NCI-H446 treated with DMSO at 0.1 percent for 48 hours (cell line): ENCODE measurements around the gene NUTM2F.
"Not testable (repeated sequence)": the region's sequence is repeated elsewhere in the genome, so short reads cannot be mapped to it uniquely, and the experiment has no call there.

Experiments used
- DNase-seq: peaks from one replicate; lab custom pipeline; 2025; lab: John Stamatoyannopoulos, UW

Gene NUTM2F

DNA sequence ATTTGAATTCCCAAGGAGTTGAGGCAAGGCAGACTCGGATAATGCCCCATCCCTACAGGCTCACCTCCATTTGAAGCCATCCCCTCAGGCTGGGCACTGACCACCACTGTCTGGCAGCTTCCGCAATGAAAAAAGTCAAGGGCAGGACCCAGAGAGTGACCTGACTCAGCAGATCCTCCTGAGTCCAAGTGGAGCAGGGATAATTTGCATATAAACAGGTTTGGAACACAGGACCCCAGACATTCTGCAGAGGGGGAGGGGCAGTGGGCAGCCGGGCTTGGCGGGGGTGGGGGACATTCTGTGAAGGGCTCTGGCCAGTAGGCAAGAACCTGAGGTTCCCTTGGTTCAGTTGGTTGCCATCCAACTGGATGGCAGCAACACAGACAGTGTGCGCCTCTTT is at the start of gene NUTM2F:
Gene NUTM2F, minus strand, starts transcription at position 101 of the 400 bp plus-strand sequence. Its CDS starts 21 bp downstream, at position 80.
- DNase-seq, result not testable (repeated sequence)

DNA sequence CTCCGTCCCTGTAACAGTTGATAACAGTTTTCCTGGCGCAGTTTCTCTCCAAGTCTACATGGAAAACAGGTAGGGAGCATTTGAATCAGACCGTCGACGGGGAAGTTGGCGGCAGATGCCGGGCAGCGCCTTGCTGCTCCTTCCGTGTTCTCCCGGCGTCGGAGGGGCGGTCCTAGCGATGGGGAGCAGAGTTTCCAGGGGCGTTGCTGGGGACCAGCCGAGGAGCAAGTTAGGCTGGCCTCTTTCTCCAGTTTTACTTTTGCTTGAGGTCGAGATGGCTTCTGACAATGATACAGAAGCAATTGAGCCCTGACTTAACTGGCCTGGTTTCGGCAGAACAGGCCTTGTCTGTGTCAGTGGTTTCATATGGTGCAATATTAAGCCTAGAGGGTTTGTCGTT is 46.8 kb upstream of the NUTM2F start:
- DNase-seq, result not testable (repeated sequence)

DNA sequence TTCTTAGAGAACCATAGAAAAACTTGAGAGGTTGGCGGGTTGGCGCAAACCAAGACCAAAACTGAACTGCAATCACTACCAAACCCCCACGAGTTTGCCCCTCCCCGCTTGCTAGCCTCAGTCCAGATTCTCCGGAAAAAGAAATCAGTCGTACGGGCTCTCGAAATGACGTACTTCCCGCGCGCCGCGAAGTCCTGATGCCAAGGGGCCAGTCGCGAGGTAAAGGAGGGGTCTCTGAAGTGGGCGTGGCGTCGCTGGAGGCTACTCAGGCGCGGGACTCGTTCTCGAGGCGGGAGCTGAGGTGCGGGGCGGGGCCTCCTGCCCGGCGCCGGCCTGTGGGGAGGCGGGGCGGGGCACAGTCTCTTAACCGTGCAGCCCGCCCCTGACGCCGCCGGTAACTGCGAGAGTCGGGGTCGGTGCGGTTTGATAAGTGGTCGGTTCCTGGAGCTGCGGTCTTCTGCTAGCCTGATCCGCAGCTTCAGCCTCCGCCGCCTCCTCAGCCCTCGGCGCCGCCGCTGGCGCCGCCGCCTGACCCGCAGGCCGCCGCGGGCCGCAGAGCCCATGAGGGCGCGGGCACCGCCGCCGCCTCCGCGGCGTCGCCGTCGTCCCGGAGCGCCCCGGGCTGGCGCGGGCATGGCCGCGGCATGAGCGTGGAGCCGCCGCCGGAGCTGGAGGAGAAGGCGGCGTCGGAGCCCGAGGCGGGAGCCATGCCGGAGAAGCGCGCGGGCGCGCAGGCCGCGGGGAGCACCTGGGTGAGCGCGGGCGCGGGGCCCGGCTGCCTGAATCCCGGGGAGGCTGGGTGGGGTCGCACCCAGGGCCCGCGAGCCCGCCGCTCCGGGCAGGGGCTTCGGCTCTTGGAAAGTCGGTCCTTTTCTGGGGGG is 46.0 kb upstream of the NUTM2F start:
- DNase-seq, result peak; percentile 80

GRCh38 chr9:94373779-94374175 is 45.3 kb upstream of the NUTM2F start:
- DNase-seq, result not testable (repeated sequence)

DNA sequence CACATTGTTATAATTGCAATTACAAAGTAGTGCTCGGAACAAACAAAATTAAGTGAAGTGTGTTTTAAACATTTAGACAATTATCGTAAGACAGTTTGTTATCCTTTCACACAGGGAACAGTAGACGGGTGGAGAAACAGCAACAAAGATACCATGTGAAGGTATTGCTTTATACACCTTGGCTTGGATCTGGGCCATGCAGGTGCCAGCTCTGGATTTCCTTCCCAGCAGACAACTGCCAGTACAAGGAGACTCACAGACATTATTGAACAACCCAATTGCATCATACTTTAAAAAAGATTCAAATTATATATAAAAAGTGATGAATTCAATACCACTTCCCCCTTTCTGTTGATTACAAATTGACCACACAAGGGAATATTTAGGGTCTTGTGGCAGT is 41.8 kb upstream of the NUTM2F start:
- DNase-seq, result not testable (repeated sequence)

DNA sequence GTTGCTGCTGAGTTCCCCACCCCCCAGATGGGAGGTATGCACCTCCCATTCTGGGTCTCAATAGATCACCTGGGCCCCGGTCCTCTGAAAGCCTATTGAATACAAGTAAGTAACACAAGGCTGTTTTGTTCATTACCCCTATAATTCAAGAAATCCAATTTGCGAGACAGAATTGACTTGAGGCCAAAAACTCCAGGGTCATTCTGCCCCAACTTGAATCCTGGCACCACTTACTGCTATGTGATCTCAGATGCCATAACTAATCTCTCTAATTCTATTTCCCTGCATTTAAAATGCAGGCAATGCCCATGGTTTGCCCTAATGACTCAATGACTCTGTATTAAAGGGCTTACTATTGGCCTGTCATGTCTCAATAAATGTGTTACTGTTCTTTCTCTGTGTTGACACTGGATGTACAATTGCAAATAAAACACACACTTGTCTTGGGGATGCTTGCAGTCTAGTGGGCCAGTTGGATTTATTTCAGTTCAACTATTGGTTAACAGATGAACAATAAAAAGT is 35.7 kb upstream of the NUTM2F start:
- DNase-seq, result not testable (repeated sequence)

- not testable (repeated sequence) for DNase-seq
These were observed 28.7 kb upstream of the NUTM2F start for GRCh38 chr9:94357158-94357557.

DNA sequence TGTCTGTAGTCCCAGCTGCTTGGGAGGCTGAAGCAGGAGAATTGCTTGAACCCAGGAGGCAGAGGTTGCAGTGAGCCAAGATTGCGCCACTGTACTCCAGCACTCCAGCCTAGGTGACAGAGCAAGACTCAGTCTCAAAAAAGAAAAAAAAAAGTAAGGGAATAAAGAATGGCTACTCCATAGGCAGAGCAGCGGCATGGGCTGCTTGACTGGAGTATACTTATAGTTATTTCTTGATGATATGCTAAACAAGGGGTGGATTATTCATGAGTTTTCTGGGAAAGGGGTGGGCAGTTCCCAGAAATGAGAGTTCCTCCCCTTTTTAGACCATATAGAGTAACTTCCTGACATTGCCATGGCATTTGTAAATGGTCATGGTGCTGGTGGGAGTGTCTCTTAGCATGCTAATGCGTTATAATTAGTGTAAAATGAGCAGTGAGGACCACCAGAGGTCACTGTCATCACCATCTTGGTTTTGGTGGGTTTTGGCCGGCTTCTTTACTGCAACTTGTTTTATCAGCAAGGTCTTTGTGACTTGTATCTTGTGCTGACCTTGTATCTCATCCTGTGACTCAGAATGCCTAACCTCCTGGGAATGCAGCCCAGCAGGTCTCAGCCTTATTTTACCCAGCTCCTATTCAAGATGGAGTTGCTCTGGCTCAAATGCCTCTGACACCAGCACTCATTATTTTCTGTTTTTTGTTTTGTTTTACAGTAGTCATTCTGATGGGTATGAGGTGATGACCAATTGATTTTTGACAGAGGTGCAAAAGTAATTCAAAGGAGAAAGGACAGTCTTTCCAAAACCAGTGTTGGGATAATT is 23.7 kb upstream of the NUTM2F start:
- not testable (repeated sequence) for DNase-seq

GRCh38 chr9:94348754-94349153 is 20.3 kb upstream of the NUTM2F start:
- not testable (repeated sequence) for DNase-seq

- DNase-seq, result not testable (repeated sequence)
These were observed 19.0 kb upstream of the NUTM2F start for GRCh38 chr9:94347451-94347850.

GRCh38 chr9:94341703-94342102 is 13.3 kb upstream of the NUTM2F start:
- not testable (repeated sequence) for DNase-seq

- not testable (repeated sequence) for DNase-seq
These were observed 12.3 kb upstream of the NUTM2F start for GRCh38 chr9:94340750-94341149.

- DNase-seq, result not testable (repeated sequence)
These were observed 11.2 kb upstream of the NUTM2F start for GRCh38 chr9:94339657-94340056.

DNA sequence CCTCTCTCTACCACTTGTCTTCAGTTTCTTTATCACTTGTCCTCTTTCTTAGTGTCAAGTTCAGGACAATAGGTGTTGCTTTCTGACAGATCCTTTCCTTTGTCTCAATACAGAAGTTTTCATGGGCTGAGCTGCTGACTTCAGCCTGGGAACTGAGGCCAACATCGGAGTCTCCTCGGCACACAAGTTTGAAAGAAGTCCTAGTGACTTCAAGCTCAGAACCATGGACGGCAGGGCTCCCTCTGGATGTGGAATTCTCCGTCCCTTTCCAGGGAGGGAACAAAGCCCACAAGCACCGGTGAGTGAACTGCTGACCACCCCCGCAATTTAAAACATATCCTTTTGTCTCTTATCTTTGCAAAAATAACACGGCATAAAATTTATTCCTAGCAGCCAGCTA is 10.3 kb upstream of the NUTM2F start:
- not testable (repeated sequence) for DNase-seq

DNA sequence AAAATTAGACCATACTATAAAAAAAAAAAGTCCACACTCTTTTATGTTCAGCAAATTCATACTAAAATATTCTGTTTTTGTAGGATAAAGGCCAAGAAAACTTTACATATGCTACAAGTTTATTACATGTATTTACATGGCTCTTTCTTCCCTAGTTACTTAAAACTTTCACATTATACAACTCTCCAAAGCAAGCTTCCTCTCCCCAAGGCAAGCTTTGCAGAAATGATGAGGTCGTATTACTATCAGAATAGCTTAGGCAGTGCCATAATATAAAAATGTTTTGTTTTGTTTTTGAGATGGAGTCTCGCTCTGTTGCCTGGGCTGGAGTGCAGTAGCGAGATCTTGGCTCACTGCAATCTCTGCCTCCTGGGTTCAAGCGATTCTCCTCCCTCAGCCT is 8.0 kb upstream of the NUTM2F start:
- DNase-seq, result not testable (repeated sequence)

- DNase-seq, result not testable (repeated sequence)
These were observed 2.9 kb downstream of the NUTM2F start for GRCh38 chr9:94325583-94325982.

DNA sequence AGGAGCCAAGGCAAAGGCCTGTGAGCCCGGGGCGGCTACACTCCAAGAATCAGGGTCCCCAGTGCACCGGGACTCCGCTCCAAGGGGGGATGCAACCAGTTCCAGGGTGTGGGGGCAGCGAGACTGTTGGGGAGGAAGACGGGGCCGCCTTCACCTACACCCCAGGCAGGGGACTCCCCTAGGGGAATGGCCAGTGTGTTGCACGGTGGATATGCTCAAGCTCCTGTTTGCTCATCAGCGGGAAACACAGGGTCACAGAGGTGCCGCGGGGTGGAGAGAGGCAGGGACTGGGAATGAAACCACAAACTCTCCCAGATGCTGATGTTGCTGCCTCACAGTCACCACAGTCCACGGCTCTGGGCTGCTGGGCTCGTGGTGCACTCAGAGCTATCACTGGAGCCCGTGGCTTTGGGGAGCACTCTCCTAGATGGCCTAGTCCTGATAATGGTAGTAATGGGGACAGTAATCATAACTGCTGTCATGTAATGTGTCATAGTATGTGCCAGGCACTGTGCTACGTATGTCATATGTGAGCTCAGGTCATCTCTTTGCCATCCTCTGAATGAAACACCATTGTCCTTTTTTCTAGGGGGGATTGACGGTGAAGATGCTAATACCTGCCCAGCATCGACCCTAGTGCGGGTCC is 5.2 kb downstream of the NUTM2F start:
- DNase-seq, result not testable (repeated sequence)

DNA sequence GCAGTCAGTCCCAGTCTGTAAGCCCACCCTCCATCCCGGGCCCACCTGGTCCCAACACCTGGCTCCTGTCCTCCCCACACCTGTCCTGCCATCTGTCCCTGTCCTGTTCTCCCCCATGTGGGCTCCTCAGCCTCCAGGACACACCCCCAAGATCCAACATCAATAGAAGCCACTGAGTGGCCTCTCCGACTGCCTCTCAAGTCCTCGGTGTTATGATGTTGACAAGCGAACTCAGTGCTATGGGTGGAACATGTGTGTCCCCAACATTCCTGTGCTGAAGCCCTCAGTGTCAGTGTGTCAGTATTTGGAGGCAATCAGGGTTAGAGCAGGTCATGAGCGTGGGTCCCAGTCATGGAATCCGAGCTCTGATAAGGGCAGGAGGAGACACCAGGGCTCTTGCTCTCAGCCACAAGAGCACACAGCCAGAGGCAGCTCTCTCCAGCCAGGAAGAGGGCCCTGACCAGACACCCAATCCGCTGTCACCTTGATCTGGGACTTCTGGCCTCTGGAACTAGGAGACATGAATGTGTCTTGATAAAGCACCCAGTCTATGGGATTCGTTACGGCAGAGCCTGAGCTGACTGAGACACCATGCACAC is 6.0 kb downstream of the NUTM2F start:
- not testable (repeated sequence) for DNase-seq

DNA sequence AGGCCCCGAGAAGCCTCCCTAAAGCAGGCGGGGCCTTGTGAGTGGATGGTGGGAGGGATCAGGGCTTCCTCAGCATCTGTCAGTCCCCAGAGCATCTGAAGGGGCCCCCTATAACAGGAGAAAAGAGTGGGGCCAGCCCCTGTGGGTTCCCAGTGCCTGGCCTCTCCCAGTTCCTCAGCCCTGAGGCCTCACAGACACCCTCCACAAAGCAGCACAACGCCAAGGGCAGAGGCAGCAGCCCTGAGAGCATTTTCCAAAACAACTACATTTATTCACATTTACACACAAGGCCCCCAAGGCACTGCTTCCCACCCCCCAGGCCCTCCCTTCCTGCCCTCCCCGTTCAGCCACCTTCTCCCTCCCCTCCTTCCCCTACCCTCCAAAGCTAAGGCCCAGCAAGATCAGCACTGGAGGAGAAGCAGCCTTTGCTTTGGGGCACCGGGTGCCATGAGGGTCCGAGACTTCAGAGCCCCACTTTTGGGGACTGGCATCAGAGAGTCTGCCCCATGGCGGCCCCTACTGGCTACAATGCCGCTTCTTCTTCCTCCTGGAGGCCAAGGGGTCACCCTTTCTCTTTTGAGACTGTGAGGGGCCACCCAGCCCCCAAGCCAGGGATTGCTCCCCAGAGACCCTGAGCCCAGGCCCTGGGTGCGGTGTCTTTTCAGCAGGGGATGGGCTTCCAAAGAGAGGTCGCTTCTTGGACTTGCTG is 10.3 kb downstream of the NUTM2F start:
- not testable (repeated sequence) for DNase-seq

GRCh38 chr9:94316236-94316635 is 12.2 kb downstream of the NUTM2F start:
- not testable (repeated sequence) for DNase-seq
